ENCODE data around the gene KLF11. TPM values are rescaled to one million over a fixed set of nuclear protein-coding genes. Genes with fewer than 3 reads are reported as not detected.

KLF11 gene
- total and polyA plus RNA-seq, 2 of the 8 experiments (the other 6 are each of a cell fraction or from before 2014, with no cell fraction given) = 6.4 to 10.1 TPM

GRCh38 chr2:9999693-10000092 is 43.7 kb upstream of the KLF11 start:
- no peak for DNase-seq (ENCODE audit: low read depth in 1 of 2, low spot score in 2 of 2)
- H2BK5ac ChIP-seq (ENCODE audit: low read depth, low read length) = no peak overlapping the region
- CTCF ChIA-PET (ENCODE audit: partially characterized antibody) = interaction anchor here (1.9 to 2.2 kb wide), 2 partner anchors 15 to 200 kb away, joined by 7 to 9 read pairs; no protein-coding TSS in a partner anchor
- no peak overlapping the region for H4K91ac ChIP-seq (replicated peaks; ENCODE audit: insufficient read length, low read length)
- H2AFZ ChIP-seq (ENCODE audit: low read length) = no peak overlapping the region
- no peak overlapping the region for H4K5ac ChIP-seq (ENCODE audit: insufficient read length, low read depth, low read length)
- no peaks in the 10 kb centered on the region for H4K20me1 ChIP-seq (replicated peaks in 1 of 2; ENCODE audit: control insufficient read depth in 1 of 2, insufficient read depth in 2 of 2, low read length in 2 of 2)
- WGBS, 2 experiments (ENCODE audit: extremely low coverage in 1 of 2, insufficient coverage in 1 of 2, insufficient read length in 1 of 2, insufficient replicate concordance in 2 of 2, low coverage in 1 of 2, low lambda C conversion rate in 2 of 2, missing lambda C conversion rate in 1 of 2) = 100% methylated on average over 1 of the region's 1 CpG; no CpG with 5 or more reads in 1 of the 2 experiments
- H3K27ac ChIP-seq (ENCODE audit: low read depth, low read length) = no peak overlapping the region
- no peak overlapping the region for H3K4me2 ChIP-seq (ENCODE audit: insufficient read depth in 1 of 2, low read depth in 2 of 2, low read length in 2 of 2)
- no peaks in the 10 kb centered on the region for H3K9me3 ChIP-seq (ENCODE audit: insufficient read depth in 2 of 2, low read depth in 1 of 2, low read length in 1 of 2)
- no peaks in the 10 kb centered on the region for H3K79me2 ChIP-seq (ENCODE audit: control insufficient read depth in 1 of 2, insufficient read depth in 2 of 2, low read length in 2 of 2)
- no peak overlapping the region for H3K4ac ChIP-seq (replicated peaks; ENCODE audit: insufficient read length, low read depth, low read length)
- H3K27me3 ChIP-seq (replicated peaks in 1 of 4; ENCODE audit: control insufficient read depth in 3 of 4, extremely low read depth in 1 of 4, insufficient read depth in 3 of 4, low read length in 3 of 4) = no peaks in the 10 kb centered on the region
- no peak overlapping the region for H3K23ac ChIP-seq (ENCODE audit: insufficient read length)
- H3K23me2 ChIP-seq (ENCODE audit: low read depth, low read length) = no peaks in the 10 kb centered on the region
- H2BK20ac ChIP-seq (ENCODE audit: low read length) = no peak overlapping the region
- H3K18ac ChIP-seq (ENCODE audit: extremely low read depth, low read length) = no peak overlapping the region
- POLR2A ChIA-PET (ENCODE audit: partially characterized antibody) = no interaction called here
- no peak overlapping the region for H2AK5ac ChIP-seq (ENCODE audit: low read depth, low read length)
- H3K4me3 ChIP-seq (ENCODE audit: extremely low read depth in 1 of 4, insufficient read depth in 2 of 4, low read depth in 3 of 4, low read length in 4 of 4) = no peak overlapping the region
- no peak overlapping the region for H3K56ac ChIP-seq (replicated peaks; ENCODE audit: insufficient read length, low read depth, low read length)
- no peak overlapping the region for H2BK12ac ChIP-seq (ENCODE audit: low read depth, low read length)
- no peak for FAIRE-seq
- no peak overlapping the region for H2BK15ac ChIP-seq (ENCODE audit: low read length)
- H4K8ac ChIP-seq (ENCODE audit: extremely low read depth, insufficient read depth, low read length) = no peak overlapping the region
- H3K9ac ChIP-seq (replicated peaks in 1 of 4; ENCODE audit: extremely low read depth in 1 of 4, low read depth in 3 of 4, low read length in 3 of 4) = no peak overlapping the region
- H2BK120ac ChIP-seq (replicated peaks; ENCODE audit: low read depth, low read length) = no peak overlapping the region
- no peaks in the 10 kb centered on the region for H3K79me1 ChIP-seq (ENCODE audit: low read depth, low read length)
- no peak for TF ChIP-seq CEBPB (IDR thresholded peaks at IDR 0.05; ENCODE audit: low read depth, low read length)
- TF ChIP-seq CTBP2 (IDR thresholded peaks at IDR 0.05; ENCODE audit: borderline replicate concordance, insufficient read depth, insufficient read length, low read length) = no peak
- TF ChIP-seq POU5F1 (IDR thresholded peaks at IDR 0.05; ENCODE audit: low read depth, low read length) = no peak
- TF ChIP-seq TCF12 (IDR thresholded peaks at IDR 0.05; ENCODE audit: low read depth, low read length) = no peak
- TF ChIP-seq EP300 (IDR thresholded peaks at IDR 0.05; ENCODE audit: borderline replicate concordance in 1 of 2, low read depth in 2 of 2, low read length in 2 of 2) = no peak
- no peak for TF ChIP-seq SIN3A (conservative IDR thresholded peaks at IDR 0.05 in 1 of 2, IDR thresholded peaks at IDR 0.05 in 1 of 2; ENCODE audit: low read depth in 1 of 2, low read length in 2 of 2)
- TF ChIP-seq JUND (IDR thresholded peaks at IDR 0.05; ENCODE audit: low read length) = no peak
- TF ChIP-seq GABPA (IDR thresholded peaks at IDR 0.05; ENCODE audit: borderline replicate concordance, insufficient read depth, low read length) = no peak
- H3K4me1 ChIP-seq (replicated peaks in 1 of 4; ENCODE audit: control insufficient read depth in 3 of 4, insufficient read depth in 4 of 4, low read length in 3 of 4) = peaks cover 0 to 4% (median under 1%) of the 10 kb centered on the region in 4 experiments; a peak in 1 of 7 replicates
- H3K36me3 ChIP-seq (ENCODE audit: control insufficient read depth in 2 of 4, insufficient read depth in 4 of 4, low read length in 3 of 4) = no peaks in the 10 kb centered on the region
- no peak overlapping the region for H3K14ac ChIP-seq (ENCODE audit: insufficient read length)
